ENCODE measurements around the gene FAM234A.

FAM234A gene

GRCh38 chr16:230949-231348 is 3.7 kb upstream of the FAM234A start:
- TF ChIP-seq CTCF (IDR thresholded peaks at IDR 0.05; ENCODE audit: low read length), result no peak
- TF ChIP-seq EZH2 (IDR thresholded peaks at IDR 0.05; ENCODE audit: borderline replicate concordance, low read length), result no peak
- H2AFZ ChIP-seq (ENCODE audit: low read length), result no peak overlapping the region
- peaks cover 29% of the 10 kb centered on the region for H3K79me2 ChIP-seq (ENCODE audit: insufficient read depth, low read length)
- no peak overlapping the region for H3K4me3 ChIP-seq (ENCODE audit: low read depth, low read length, poor library complexity, severe bottlenecking)
- no peaks in the 10 kb centered on the region for H3K9me2 ChIP-seq (ENCODE audit: low read depth, low read length)
- H3K27ac ChIP-seq (ENCODE audit: low read depth, low read length, poor library complexity, severe bottlenecking), result no peak overlapping the region
- no peaks in the 10 kb centered on the region for H4K20me1 ChIP-seq (ENCODE audit: insufficient read depth, low read length)
- H3K4me1 ChIP-seq (ENCODE audit: insufficient read depth, low read length, severe bottlenecking), result peaks cover 34% of the 10 kb centered on the region
- peaks cover 22% of the 10 kb centered on the region for H3K36me3 ChIP-seq (ENCODE audit: insufficient read depth, low read length)
- H3K9ac ChIP-seq (ENCODE audit: low read length), result no peak overlapping the region
- no peaks in the 10 kb centered on the region for H3K9me3 ChIP-seq (ENCODE audit: low read length)
- H3F3A ChIP-seq (ENCODE audit: insufficient read depth, low read length), result no peaks in the 10 kb centered on the region
- H3K27me3 ChIP-seq (ENCODE audit: insufficient read depth, low read length), result no peaks in the 10 kb centered on the region
- H3K4me2 ChIP-seq (ENCODE audit: low read length), result no peak overlapping the region

- H3K4me3 ChIP-seq (ENCODE audit: low read depth, low read length, poor library complexity, severe bottlenecking), result no peak overlapping the region
- H3K36me3 ChIP-seq (ENCODE audit: insufficient read depth, low read length), result peaks cover 5% of the 10 kb centered on the region; the same call in 1 of the 2 replicates
- H3F3A ChIP-seq (ENCODE audit: insufficient read depth, low read length), result no peaks in the 10 kb centered on the region
- H3K79me2 ChIP-seq (ENCODE audit: insufficient read depth, low read length), result peaks cover 5% of the 10 kb centered on the region; the same call in 1 of the 2 replicates
- H2AFZ ChIP-seq (ENCODE audit: low read length), result no peak overlapping the region
- H3K27me3 ChIP-seq (ENCODE audit: insufficient read depth, low read length), result no peaks in the 10 kb centered on the region
- no peaks in the 10 kb centered on the region for H4K20me1 ChIP-seq (ENCODE audit: insufficient read depth, low read length)
- H3K4me2 ChIP-seq (ENCODE audit: low read length), result no peak overlapping the region
- H3K9ac ChIP-seq (ENCODE audit: low read length), result no peak overlapping the region
- no peaks in the 10 kb centered on the region for H3K9me2 ChIP-seq (ENCODE audit: low read depth, low read length)
- H3K4me1 ChIP-seq (ENCODE audit: insufficient read depth, low read length, severe bottlenecking), result peaks cover 20% of the 10 kb centered on the region
- TF ChIP-seq CTCF (IDR thresholded peaks at IDR 0.05; ENCODE audit: low read length) (no peak), EZH2 (IDR thresholded peaks at IDR 0.05; ENCODE audit: borderline replicate concordance, low read length) (no peak)
- no peaks in the 10 kb centered on the region for H3K9me3 ChIP-seq (ENCODE audit: low read length)
- H3K27ac ChIP-seq (ENCODE audit: low read depth, low read length, poor library complexity, severe bottlenecking), result peak overlapping the region; percentile 53
Measured at GRCh38 chr16:239948-240277, 5.3 kb downstream of the FAM234A start.

GRCh38 chr16:240559-240958 is 5.9 kb downstream of the FAM234A start:
- TF ChIP-seq EZH2 (IDR thresholded peaks at IDR 0.05; ENCODE audit: borderline replicate concordance, low read length) (no peak), CTCF (IDR thresholded peaks at IDR 0.05; ENCODE audit: low read length) (no peak)
- no peak overlapping the region for H3K4me2 ChIP-seq (ENCODE audit: low read length)
- peak overlapping the region; percentile 53 for H3K27ac ChIP-seq (ENCODE audit: low read depth, low read length, poor library complexity, severe bottlenecking)
- H3K9me3 ChIP-seq (ENCODE audit: low read length), result no peaks in the 10 kb centered on the region
- H3K36me3 ChIP-seq (ENCODE audit: insufficient read depth, low read length), result peaks cover 5% of the 10 kb centered on the region; the same call in 1 of the 2 replicates
- no peaks in the 10 kb centered on the region for H3F3A ChIP-seq (ENCODE audit: insufficient read depth, low read length)
- peaks cover 5% of the 10 kb centered on the region; the same call in 1 of the 2 replicates for H3K79me2 ChIP-seq (ENCODE audit: insufficient read depth, low read length)
- no peak overlapping the region for H3K9ac ChIP-seq (ENCODE audit: low read length)
- no peaks in the 10 kb centered on the region for H3K27me3 ChIP-seq (ENCODE audit: insufficient read depth, low read length)
- peaks cover 17% of the 10 kb centered on the region for H3K4me1 ChIP-seq (ENCODE audit: insufficient read depth, low read length, severe bottlenecking)
- no peak overlapping the region for H2AFZ ChIP-seq (ENCODE audit: low read length)
- H3K4me3 ChIP-seq (ENCODE audit: low read depth, low read length, poor library complexity, severe bottlenecking), result no peak overlapping the region
- H3K9me2 ChIP-seq (ENCODE audit: low read depth, low read length), result no peaks in the 10 kb centered on the region
- H4K20me1 ChIP-seq (ENCODE audit: insufficient read depth, low read length), result no peaks in the 10 kb centered on the region

Measured in OCI-LY1 (cell line).